ENCODE results near the gene TTF1.

Gene TTF1

GRCh38 chr9:132341177-132341840 lies 65.3 kb downstream of the TTF1 start:
- no peak overlapping the region for H3K4me3 ChIP-seq (ENCODE audit: low read depth, low read length)
- no peak for DNase-seq (ENCODE audit: low read depth)
- TF ChIP-seq, protein P1, sequence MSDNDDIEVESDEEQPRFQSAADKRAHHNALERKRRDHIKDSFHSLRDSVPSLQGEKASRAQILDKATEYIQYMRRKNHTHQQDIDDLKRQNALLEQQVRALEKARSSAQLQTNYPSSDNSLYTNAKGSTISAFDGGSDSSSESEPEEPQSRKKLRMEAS (IDR thresholded peaks at IDR 0.05; ENCODE audit: low read depth, low read length): no peak
- TF ChIP-seq, protein P2, sequence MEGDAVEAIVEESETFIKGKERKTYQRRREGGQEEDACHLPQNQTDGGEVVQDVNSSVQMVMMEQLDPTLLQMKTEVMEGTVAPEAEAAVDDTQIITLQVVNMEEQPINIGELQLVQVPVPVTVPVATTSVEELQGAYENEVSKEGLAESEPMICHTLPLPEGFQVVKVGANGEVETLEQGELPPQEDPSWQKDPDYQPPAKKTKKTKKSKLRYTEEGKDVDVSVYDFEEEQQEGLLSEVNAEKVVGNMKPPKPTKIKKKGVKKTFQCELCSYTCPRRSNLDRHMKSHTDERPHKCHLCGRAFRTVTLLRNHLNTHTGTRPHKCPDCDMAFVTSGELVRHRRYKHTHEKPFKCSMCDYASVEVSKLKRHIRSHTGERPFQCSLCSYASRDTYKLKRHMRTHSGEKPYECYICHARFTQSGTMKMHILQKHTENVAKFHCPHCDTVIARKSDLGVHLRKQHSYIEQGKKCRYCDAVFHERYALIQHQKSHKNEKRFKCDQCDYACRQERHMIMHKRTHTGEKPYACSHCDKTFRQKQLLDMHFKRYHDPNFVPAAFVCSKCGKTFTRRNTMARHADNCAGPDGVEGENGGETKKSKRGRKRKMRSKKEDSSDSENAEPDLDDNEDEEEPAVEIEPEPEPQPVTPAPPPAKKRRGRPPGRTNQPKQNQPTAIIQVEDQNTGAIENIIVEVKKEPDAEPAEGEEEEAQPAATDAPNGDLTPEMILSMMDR (IDR thresholded peaks at IDR 0.05; ENCODE audit: low read depth, low read length): no peak
- no peak for TF ChIP-seq MYC (IDR thresholded peaks at IDR 0.05; ENCODE audit: low read depth, low read length)
- no peak for TF ChIP-seq POLR2A (IDR thresholded peaks at IDR 0.05; ENCODE audit: extremely low read depth, insufficient read length)

- no peak for TF ChIP-seq POLR2A (IDR thresholded peaks at IDR 0.05; ENCODE audit: extremely low read depth, insufficient read length)
- TF ChIP-seq, protein P2 (IDR thresholded peaks at IDR 0.05; ENCODE audit: low read depth, low read length): no peak
- no peak for TF ChIP-seq MYC (IDR thresholded peaks at IDR 0.05; ENCODE audit: low read depth, low read length)
- TF ChIP-seq, protein P1 (IDR thresholded peaks at IDR 0.05; ENCODE audit: low read depth, low read length): no peak
- no peak for DNase-seq (ENCODE audit: low read depth)
- no peak overlapping the region for H3K4me3 ChIP-seq (ENCODE audit: low read depth, low read length)
Measured at GRCh38 chr9:132334364-132334763, 72.3 kb downstream of the TTF1 start.

DNA sequence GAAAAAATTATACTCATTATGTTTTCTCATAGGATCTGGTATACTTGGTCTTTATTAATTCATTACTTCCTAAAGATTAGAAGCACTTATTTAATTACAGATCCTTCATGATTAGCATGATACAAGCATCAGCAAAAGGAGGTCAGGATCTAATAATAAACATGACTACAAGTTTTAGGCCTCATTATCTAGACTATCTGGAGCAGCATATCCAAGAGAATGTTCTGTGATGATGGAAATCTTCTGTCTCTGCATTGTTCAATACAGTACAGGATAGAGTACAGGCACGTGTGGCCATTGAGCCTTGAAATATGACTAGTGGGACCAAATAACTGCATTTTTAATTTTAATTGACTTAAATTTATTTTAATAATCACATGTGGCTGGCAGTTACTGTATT lies 73.1 kb downstream of the TTF1 start:
- TF ChIP-seq, protein P1 (IDR thresholded peaks at IDR 0.05; ENCODE audit: low read depth, low read length): no peak
- no peak for TF ChIP-seq MYC (IDR thresholded peaks at IDR 0.05; ENCODE audit: low read depth, low read length)
- TF ChIP-seq POLR2A (IDR thresholded peaks at IDR 0.05; ENCODE audit: extremely low read depth, insufficient read length): no peak
- TF ChIP-seq, protein P2 (IDR thresholded peaks at IDR 0.05; ENCODE audit: low read depth, low read length): no peak
- no peak for DNase-seq (ENCODE audit: low read depth)
- H3K4me3 ChIP-seq (ENCODE audit: low read depth, low read length): no peak overlapping the region

- no peak for DNase-seq (ENCODE audit: low read depth)
- no peak overlapping the region for H3K4me3 ChIP-seq (ENCODE audit: low read depth, low read length)
- TF ChIP-seq, protein P1 (IDR thresholded peaks at IDR 0.05; ENCODE audit: low read depth, low read length): no peak
- TF ChIP-seq MYC (IDR thresholded peaks at IDR 0.05; ENCODE audit: low read depth, low read length) (no peak), POLR2A (IDR thresholded peaks at IDR 0.05; ENCODE audit: extremely low read depth, insufficient read length) (no peak)
- TF ChIP-seq, protein P2 (IDR thresholded peaks at IDR 0.05; ENCODE audit: low read depth, low read length): no peak
Measured at GRCh38 chr9:132328580-132328979, 78.1 kb downstream of the TTF1 start.

GRCh38 chr9:132327537-132327936 lies 79.1 kb downstream of the TTF1 start:
- H3K4me3 ChIP-seq (ENCODE audit: low read depth, low read length): no peak overlapping the region
- TF ChIP-seq, protein P1 (IDR thresholded peaks at IDR 0.05; ENCODE audit: low read depth, low read length): no peak
- TF ChIP-seq, protein P2 (IDR thresholded peaks at IDR 0.05; ENCODE audit: low read depth, low read length): no peak
- TF ChIP-seq MYC (IDR thresholded peaks at IDR 0.05; ENCODE audit: low read depth, low read length): no peak
- no peak for TF ChIP-seq POLR2A (IDR thresholded peaks at IDR 0.05; ENCODE audit: extremely low read depth, insufficient read length)
- no peak for DNase-seq (ENCODE audit: low read depth)
